NCI-H460 (cell line): Measurements from ENCODE around the gene INPP4B. TPM values are rescaled to one million over a fixed set of nuclear protein-coding genes. Genes with fewer than 3 reads are reported as not detected.

Source experiments
- DNase-seq: peaks from one replicate; pipeline ENCODE4 v3.0.0-alpha.2; 2016; ENCODE audit warnings: low read depth; ENCODE audit errors: extremely low read depth
- polyA plus RNA-seq: library from polyadenylated mRNA; depleted of rRNA; stranded (reverse); fragments of >200 nt; gene quantifications from 2 replicates; pipeline ENCODE4 v1.2.3, GENCODE V29; 2014; cell fraction: nucleus; rRNA removed
- total RNA-seq: library from RNA; depleted of rRNA; stranded (reverse); fragments of >200 nt; shearing (Covaris generic); gene quantifications from 2 replicates; pipeline ENCODE4 v1.2.3, GENCODE V29; 2014; rRNA removed

Gene INPP4B
- 3.9 and 4.0 TPM in 2 replicates for total RNA-seq
- polyA plus RNA-seq: 0.31 and 1.5 TPM in 2 replicates

DNA sequence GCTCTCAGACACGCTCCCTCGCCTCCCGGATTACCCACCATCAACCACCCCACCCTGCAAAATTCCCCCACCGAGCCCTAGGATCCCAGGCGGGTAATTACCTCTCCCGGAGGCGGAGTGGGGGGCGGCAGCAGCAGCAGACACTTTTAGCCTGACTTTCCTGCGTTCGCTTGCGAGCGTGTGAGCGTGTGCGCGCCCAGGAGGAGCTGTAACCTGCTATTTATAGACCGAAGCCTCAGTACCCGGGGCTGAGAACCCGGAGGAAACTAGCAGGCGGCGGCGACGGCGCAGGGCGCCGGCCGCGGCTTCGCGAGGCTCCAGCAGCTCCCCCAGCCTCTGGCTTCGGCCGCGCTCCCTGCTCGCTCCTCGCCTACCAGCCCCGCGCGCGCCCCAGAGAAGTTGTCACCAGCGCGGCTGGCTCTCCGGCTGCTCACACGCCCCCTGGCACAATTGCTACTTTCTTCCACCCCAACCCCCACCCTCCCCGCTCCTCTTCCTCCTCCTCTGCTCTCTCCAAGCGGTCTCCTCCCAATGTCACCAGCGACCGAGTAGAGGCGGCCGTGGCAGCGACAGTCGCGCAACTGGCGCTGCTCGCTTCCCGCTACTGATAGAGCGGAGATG, at the start of gene INPP4B:
TSS of gene INPP4B (minus strand) at position 194 of the 621 bp plus-strand sequence.
- no peak for DNase-seq

- no peak for DNase-seq
Measured at GRCh38 chr4:142893012-142893411, 46.9 kb upstream of the INPP4B start.

DNA sequence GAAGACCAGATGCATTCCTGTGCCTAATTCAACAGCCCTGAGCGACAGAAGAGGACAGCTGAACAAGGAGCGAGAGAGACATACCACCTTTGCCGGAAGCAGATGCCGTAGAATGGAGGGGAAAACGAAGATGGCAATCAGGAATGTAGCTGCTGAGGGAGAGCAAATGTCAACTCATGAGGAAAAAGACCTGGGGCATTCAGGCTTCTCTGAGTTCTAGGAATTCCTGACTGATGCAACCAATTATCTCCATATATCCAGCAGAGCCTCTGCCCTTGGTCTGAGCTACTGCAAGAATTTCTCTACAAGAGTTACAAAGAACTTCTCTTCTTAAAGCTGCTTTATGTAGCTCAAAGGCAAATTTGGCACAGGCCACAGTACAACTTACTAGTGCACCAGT, 40.5 kb upstream of the INPP4B start:
- no peak for DNase-seq

GRCh38 chr4:142883040-142883832, 37.1 kb upstream of the INPP4B start:
- DNase-seq: no peak

DNA sequence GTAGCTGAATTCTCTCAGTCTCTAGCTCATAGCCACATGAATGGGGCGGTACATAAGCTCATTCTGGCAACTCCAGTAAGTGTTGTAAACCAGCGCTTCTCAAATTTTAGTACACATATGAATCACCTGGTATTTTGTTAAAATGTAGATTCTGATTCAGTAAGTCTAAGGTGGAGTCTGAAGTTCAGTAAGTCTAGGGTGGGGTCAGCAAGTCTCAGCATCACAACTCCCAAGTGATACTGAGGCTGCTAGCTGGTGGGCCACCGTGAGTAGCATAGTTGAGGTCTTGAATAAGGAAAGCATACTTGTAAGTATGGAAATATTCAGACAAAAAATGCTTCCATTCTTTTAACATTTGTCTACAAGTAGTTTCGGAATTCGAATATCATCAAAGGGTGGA, 36.1 kb upstream of the INPP4B start:
- DNase-seq: no peak

- no peak for DNase-seq
Measured at GRCh38 chr4:142881331-142881730, 35.2 kb upstream of the INPP4B start.

DNA sequence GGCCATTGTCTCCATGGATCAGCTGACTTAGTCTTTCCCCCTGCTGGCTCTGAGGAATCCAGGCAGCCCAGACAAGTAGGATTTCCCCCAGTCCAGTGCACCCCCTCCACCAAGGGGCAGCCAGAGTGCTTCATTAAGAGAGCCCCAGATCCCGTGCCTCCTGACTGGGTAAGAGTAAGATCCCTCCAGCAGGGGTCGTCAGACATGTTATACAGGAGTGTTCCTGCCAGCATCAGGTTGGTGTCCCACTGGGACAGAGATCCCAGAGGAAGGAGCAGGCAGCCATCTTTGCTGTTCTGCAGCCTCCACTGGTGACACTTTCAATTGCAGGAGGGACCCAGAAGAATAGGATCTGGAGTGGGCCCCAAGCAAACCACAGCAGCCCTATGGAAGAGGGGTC, 29.0 kb upstream of the INPP4B start:
- DNase-seq: no peak

GRCh38 chr4:142874684-142875083, 28.6 kb upstream of the INPP4B start:
- DNase-seq: no peak

- DNase-seq: no peak
Measured at GRCh38 chr4:142866685-142867084, 20.6 kb upstream of the INPP4B start.

DNA sequence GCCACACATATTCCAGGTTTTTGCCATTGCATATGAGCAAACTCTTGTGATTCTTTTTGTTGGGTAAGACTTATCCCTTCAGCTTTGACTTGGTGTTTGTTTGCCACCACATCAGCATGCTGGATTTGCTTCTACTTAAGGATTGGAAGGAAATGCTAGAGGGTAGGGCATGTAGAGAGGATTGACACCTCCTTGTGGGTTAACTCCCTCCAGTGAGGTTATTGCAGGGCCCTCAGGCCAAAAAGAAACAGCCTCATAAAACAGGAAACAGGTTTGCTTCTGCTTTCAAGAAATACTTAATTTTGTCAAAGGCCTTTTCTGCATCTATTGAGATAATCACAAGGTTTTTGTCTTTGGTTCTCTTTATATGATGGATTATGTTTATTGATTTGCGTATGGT, 15.2 kb upstream of the INPP4B start:
- DNase-seq: no peak

DNA sequence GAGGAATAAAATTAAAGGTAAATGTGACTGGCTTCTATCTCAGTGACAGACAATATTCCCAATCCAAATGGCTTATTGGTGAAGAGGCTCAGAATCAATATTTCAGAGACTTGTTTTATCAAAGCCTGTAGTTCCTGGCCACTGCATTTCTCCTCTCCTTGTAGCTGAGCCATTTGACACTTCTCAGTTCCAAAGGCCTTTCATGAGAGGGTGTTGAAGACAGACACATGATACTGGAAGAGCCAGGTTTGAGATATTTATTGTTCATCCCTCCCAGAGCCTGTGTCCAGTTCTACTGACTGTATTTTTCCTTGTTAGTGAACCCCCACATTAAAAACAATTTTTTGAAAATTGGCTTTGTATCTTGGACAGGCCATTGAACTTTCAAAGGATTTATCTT, 12.9 kb upstream of the INPP4B start:
- DNase-seq: no peak

GRCh38 chr4:142858446-142858845, 12.3 kb upstream of the INPP4B start:
- no peak for DNase-seq

DNA sequence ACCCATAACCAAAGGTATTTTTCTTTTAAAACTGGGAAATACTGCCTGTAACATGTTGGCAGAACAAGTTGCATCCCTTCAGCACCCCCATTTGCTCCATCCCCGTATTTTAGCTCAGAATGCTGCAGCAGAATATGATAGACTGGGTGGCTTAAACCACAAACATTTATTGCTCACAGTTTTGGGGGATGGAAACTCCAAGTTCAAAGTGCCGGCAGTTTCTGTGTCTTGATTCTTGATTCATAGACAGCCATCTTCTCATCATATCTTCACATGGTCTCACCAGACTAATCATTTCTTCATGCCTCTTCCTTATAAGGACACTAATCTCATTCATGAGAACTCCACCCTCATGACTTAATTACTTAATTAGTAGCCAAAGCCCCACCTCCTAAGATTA, 10.5 kb upstream of the INPP4B start:
- no peak for DNase-seq

GRCh38 chr4:142850478-142850877, 4.4 kb upstream of the INPP4B start:
- DNase-seq: no peak

GRCh38 chr4:142846729-142847596, 862 bp upstream of the INPP4B start:
- DNase-seq: no peak

DNA sequence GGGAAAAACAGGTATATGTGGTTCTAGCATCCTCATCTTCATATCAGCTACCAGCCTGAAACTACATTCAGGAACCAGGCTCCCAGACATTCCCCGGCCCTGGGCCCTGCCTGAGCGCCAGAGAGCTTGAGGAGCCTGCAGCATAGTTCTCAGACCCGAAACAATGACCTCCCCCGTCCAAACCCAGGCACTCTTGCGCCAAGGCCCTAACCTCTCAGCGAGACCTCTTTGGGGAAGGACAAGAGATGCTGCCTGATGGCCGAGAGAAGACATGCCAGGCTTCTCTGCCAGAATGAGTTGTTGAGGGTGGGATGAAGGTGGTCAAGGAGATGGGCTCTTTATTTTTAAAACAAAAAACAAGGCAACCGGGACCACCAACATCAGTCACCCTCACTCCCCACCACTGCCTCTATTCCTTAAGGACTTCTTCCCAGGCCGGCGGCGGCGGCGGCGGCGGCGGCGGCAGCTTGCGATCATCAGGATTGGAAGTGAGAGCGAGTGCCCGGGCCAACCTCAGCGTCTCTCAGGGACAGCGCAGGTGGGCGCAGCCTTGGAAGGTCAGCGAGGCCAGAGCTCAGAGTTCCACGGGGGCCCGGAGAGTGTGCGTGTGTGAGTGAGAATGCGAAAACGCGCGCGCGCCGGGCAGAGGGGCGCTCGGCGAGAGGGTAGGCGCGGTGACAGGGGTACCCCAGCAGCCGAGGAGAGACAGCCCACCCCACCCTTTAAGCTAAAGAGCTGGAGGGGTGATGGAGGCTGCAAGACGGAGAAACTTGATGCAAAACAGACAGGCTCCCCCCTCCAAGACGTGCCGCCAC, 601 bp downstream of the INPP4B start:
- no peak for DNase-seq

- no peak for DNase-seq
Measured at GRCh38 chr4:142844782-142845181, 1.3 kb downstream of the INPP4B start.

GRCh38 chr4:142840516-142841123, 5.5 kb downstream of the INPP4B start:
- DNase-seq: peak; percentile 20

GRCh38 chr4:142838778-142839177, 7.3 kb downstream of the INPP4B start:
- no peak for DNase-seq

DNA sequence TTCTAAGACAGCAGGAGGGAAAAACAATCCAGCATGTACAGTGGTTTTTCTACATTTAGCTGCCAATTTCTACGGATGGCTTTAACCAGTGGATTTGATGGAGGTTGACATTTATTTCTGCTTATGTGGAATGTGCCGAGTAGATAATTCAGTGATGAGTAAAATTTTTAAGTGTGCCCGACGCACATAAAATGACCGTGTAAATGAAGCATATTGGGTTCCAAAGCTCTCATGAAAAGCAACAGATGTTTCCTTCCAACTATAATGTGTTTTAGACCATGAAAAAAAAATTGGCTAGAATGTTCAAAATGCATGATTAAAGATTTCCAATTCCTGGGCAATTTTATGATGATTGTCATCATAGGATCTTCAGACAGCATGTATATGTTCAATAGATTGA, 14.1 kb downstream of the INPP4B start:
- no peak for DNase-seq
